HG03139 (cell line): ENCODE measurements around the gene JTB.
A peak's percentile ranks its signal among the peaks of the same experiment; 100 is the strongest.

ENCODE experiments used
- ATAC-seq: cut with Tn5 transposase; IDR thresholded peaks from one replicate; pipeline ENCODE4 v1.9.1; 2021; ENCODE audit not compliant: unreplicated experiment

The JTB gene

GRCh38 chr1:153956997-153957715, 20.3 kb downstream of the JTB start:
- no peak for ATAC-seq

- ATAC-seq = no peak
Measured at GRCh38 chr1:153954826-153955225, 22.6 kb downstream of the JTB start.

GRCh38 chr1:153953859-153954365, 23.6 kb downstream of the JTB start:
- no peak for ATAC-seq

- no peak for ATAC-seq
Measured at GRCh38 chr1:153951801-153952200, 25.7 kb downstream of the JTB start.

GRCh38 chr1:153951183-153951582, 26.3 kb downstream of the JTB start:
- ATAC-seq = no peak

GRCh38 chr1:153946622-153947241, 30.7 kb downstream of the JTB start, which contains the start of gene DENND4B:
Gene DENND4B, minus strand, starts transcription at chr1:153946718. Its CDS starts 2,344 bp downstream, at chr1:153944374.
- ATAC-seq = peak; percentile 48

GRCh38 chr1:153945795-153946621, 31.5 kb downstream of the JTB start:
- ATAC-seq = peak; percentile 52

- no peak for ATAC-seq
Measured at GRCh38 chr1:153945131-153945794, 32.2 kb downstream of the JTB start.

- no peak for ATAC-seq
Measured at GRCh38 chr1:153944827-153945117, 32.7 kb downstream of the JTB start.

GRCh38 chr1:153944005-153944826, 33.3 kb downstream of the JTB start:
- no peak for ATAC-seq

- no peak for ATAC-seq
Measured at GRCh38 chr1:153942766-153943549, 34.5 kb downstream of the JTB start.

- ATAC-seq = no peak
Measured at GRCh38 chr1:153941826-153942725, 35.4 kb downstream of the JTB start.

- ATAC-seq = no peak
Measured at GRCh38 chr1:153940756-153941155, 36.7 kb downstream of the JTB start.

GRCh38 chr1:153939476-153939875, 38.0 kb downstream of the JTB start:
- ATAC-seq = no peak

GRCh38 chr1:153938996-153939395, 38.5 kb downstream of the JTB start:
- no peak for ATAC-seq

- ATAC-seq = no peak
Measured at GRCh38 chr1:153937331-153937730, 40.1 kb downstream of the JTB start.

- no peak for ATAC-seq
Measured at GRCh38 chr1:153936011-153936802, 41.3 kb downstream of the JTB start.

GRCh38 chr1:153934746-153935145, 42.7 kb downstream of the JTB start:
- ATAC-seq = no peak
